Peyer's patch (tissue), 4 donors: ENCODE measurements around the gene FAM50A. TPM values are rescaled to one million over a fixed set of nuclear protein-coding genes. Genes with fewer than 3 reads are reported as not detected.
A peak's percentile ranks its signal among the peaks of the same experiment; 100 is the strongest.

Experiments used
- DNase-seq, 3 donors: peaks; one replicate each; pipeline ENCODE4 v3.0.0-alpha.2; 2017 to 2019
- H3K27ac ChIP-seq, 4 donors: fragments of 200-600 bp; sonication (generic); one replicate each; pipeline ENCODE4 v1.5.1; 2016 to 2019
- H3K27me3 ChIP-seq, 2 donors: fragments of 200-600 bp; sonication (generic); one replicate each; pipeline ENCODE4 v1.5.1; 2019
- H3K36me3 ChIP-seq, 3 donors: fragments of 200-600 bp; sonication (generic); one replicate each; pipeline ENCODE4 v1.5.1; 2016 to 2019
- H3K4me1 ChIP-seq, 4 donors: fragments of 200-600 bp; sonication (generic); one replicate each; pipeline ENCODE4 v1.5.1; 2016 to 2019
- H3K4me3 ChIP-seq, 4 donors: fragments of 200-600 bp; sonication (generic); 1 replicate in 3 of 4; 2 replicates in 1 of 4; pipeline ENCODE4 v1.5.1; 2016 to 2019; ENCODE audit warnings: mild to moderate bottlenecking in 1 of 4
- H3K9me3 ChIP-seq, 4 donors: fragments of 200-600 bp; sonication (generic); one replicate each; pipeline ENCODE4 v1.5.1; 2016 to 2019; ENCODE audit warnings: mild to moderate bottlenecking in 1 of 4
- POLR2A ChIP-seq, 2 donors: fragments of 450-650 bp; IDR thresholded peaks; one replicate each; pipeline ENCODE4 v1.5.1; 2017; ENCODE audit warnings: antibody characterized with exemption in 2 of 2, mild to moderate bottlenecking in 2 of 2, moderate library complexity in 2 of 2
- total RNA-seq, 4 donors: library from RNA; depleted of rRNA; stranded (reverse); fragments of >200 nt; gene quantifications; one replicate each; pipeline ENCODE4 v1.1.0, GENCODE V29; 2016
- TF ChIP-seq, protein P1 (sequence below), 6 experiments: fragments of 450-650 bp in 4 of 6; fragments of 200-600 bp in 2 of 6; sonication (generic) in 1 of 6; IDR thresholded peaks; one replicate each; pipeline ENCODE4 v1.5.1; 2017 to 2019; ENCODE audit warnings: antibody characterized with exemption in 6 of 6, mild to moderate bottlenecking in 3 of 6, moderate library complexity in 1 of 6

The FAM50A gene
- total RNA-seq, 4 donors from 2014 or later: 35.6 to 212 (median 54.6) TPM

DNA sequence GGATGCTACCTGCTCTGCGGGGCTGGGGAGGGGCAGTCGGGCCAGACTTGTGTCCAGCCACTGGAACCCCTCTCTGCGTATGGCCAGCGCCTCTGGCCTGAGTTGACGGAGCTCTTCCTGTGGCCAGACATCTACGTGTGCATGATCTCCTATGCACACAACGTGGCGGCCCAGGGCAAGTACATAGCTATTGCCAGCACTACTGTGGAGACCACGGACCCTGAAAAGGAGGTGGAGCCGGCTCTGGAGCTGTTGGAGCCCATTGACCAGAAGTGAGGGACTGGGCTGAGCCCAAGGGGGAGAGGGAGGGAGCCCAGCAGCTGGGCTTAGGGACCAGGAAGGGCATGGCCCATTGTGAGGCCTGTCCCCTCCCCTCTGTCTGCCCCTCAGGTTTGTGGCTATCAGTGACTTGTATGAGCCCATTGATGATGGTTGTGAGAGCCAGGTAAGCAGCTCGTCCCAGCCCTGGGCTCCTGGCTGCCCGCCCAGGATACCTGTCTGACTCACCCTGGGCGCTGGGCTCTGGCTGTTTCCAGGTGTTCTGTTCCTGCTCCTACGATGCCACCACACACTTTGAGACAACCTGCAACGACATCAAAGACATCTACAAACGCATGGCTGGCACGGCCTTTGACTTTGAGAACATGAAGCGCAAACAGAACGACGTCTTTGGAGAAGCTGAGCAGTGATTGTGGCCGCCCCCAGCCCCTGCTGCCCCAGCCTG lies 1.8 kb upstream of the FAM50A start:
- Histone ChIP-seq H3K36me3 (peaks cover 0 to 20% (median 0%) of the 10 kb centered on the region in 3 donors), H3K9me3 (no peaks in the 10 kb centered on the region), H3K4me1 (peaks cover 0 to 24% (median 3%) of the 10 kb centered on the region in 4 donors), H3K27ac (no peak overlapping the region), H3K4me3 (no peak overlapping the region), H3K27me3 (no peaks in the 10 kb centered on the region)
- TF ChIP-seq POLR2A (IDR thresholded peaks at IDR 0.05): no peak
- TF ChIP-seq, protein P1, sequence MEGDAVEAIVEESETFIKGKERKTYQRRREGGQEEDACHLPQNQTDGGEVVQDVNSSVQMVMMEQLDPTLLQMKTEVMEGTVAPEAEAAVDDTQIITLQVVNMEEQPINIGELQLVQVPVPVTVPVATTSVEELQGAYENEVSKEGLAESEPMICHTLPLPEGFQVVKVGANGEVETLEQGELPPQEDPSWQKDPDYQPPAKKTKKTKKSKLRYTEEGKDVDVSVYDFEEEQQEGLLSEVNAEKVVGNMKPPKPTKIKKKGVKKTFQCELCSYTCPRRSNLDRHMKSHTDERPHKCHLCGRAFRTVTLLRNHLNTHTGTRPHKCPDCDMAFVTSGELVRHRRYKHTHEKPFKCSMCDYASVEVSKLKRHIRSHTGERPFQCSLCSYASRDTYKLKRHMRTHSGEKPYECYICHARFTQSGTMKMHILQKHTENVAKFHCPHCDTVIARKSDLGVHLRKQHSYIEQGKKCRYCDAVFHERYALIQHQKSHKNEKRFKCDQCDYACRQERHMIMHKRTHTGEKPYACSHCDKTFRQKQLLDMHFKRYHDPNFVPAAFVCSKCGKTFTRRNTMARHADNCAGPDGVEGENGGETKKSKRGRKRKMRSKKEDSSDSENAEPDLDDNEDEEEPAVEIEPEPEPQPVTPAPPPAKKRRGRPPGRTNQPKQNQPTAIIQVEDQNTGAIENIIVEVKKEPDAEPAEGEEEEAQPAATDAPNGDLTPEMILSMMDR (IDR thresholded peaks at IDR 0.05): no peak
- no peak for DNase-seq

DNA sequence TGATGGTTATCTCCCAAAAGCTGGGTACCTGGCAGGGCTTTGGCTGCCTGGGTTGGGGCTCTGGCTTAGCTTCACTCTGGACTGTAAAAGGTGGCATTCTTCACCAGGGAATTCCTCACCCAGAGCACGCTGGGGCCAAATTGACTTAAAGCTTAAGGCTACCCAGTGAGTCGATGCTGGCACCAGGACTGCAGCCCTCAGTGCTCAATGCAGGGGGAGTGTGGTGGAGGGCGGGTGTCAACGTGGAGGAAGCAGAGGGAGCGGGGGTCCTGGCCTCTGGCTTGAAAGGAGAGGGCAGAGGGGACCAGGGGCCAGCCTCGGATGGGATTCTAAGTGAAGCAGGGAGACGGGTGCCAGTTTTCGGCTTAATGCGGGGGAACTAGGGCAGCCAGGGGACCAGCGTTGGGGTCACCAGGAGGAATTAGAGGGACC lies 446 bp upstream of the FAM50A start:
- Histone ChIP-seq H3K4me1 (peaks cover 0 to 15% (median 3%) of the 10 kb centered on the region in 4 donors), H3K9me3 (no peaks in the 10 kb centered on the region), H3K27ac (peak overlapping the region; percentile 72 to 87 (median 81)), H3K36me3 (peaks cover 0 to 22% (median 0%) of the 10 kb centered on the region in 3 donors), H3K4me3 (peak overlapping the region; percentile 43 to 80 (median 60)), H3K27me3 (no peaks in the 10 kb centered on the region)
- TF ChIP-seq POLR2A (IDR thresholded peaks at IDR 0.05): no peak
- TF ChIP-seq, protein P1 (IDR thresholded peaks at IDR 0.05): no peak
- no peak for DNase-seq

DNA sequence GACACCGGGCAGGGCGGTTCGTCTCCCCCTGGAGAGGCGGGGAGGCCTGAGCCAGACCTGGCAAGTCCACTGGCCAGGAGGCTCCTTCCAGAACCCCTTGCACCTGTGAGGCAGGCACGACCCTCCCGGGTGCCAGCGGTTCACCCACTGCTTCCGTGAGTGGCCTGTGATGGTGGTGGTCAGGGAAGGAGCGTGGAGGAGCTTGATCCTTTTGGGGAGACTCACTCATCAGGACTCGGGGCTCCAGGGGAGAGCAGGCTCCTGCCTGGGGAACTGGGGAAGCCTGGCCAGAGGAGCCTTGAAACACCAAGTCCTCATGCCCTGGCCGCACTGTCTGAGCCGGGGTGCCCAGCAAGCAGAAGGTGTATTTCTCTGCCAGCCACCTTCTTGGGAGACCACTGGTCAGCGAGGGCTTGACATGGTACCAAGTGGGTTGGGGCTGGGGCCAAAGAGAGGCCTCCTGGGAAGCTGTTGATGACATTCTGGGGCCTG lies 860 bp downstream of the FAM50A start:
- peaks cover 0 to 10% (median 3%) of the 10 kb centered on the region in 4 donors for H3K4me1 ChIP-seq
- H3K9me3 ChIP-seq: no peaks in the 10 kb centered on the region
- peak overlapping the region; percentile 73 to 87 (median 81) for H3K27ac ChIP-seq
- H3K4me3 ChIP-seq: peak overlapping the region; percentile 43 to 80 (median 60)
- H3K36me3 ChIP-seq: peaks cover 0 to 34% (median 0%) of the 10 kb centered on the region in 3 donors
- no peaks in the 10 kb centered on the region for H3K27me3 ChIP-seq
- TF ChIP-seq, protein P1 (IDR thresholded peaks at IDR 0.05): no peak
- TF ChIP-seq POLR2A (IDR thresholded peaks at IDR 0.05): no peak
- no peak for DNase-seq

DNA sequence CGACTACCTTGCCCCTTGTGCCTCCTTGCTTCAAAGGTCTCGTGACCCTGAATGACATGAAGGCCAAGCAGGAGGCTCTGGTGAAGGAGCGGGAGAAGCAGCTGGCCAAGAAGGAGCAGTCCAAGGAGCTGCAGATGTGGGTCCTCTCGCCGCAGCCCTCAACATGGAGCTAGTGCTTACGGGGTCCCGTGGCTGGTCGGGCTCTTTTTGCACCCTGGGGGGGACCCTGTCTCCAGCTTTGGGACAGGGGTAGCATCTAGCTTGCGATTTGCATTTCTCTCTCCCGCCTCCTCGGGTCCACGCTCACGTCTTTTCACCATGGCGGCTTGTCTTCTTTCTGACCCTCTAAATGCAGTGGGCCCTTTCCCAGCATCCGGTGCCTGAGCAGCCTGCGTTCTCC lies 1.8 kb downstream of the FAM50A start:
- H3K27ac ChIP-seq: no peak overlapping the region
- no peaks in the 10 kb centered on the region for H3K27me3 ChIP-seq
- peaks cover 0 to 10% (median 3%) of the 10 kb centered on the region in 4 donors for H3K4me1 ChIP-seq
- no peak for TF ChIP-seq POLR2A (IDR thresholded peaks at IDR 0.05)
- TF ChIP-seq, protein P1 (IDR thresholded peaks at IDR 0.05): no peak
- no peak overlapping the region for H3K4me3 ChIP-seq
- H3K36me3 ChIP-seq: peaks cover 0 to 35% (median 0%) of the 10 kb centered on the region in 3 donors
- no peak for DNase-seq
- no peaks in the 10 kb centered on the region for H3K9me3 ChIP-seq

DNA sequence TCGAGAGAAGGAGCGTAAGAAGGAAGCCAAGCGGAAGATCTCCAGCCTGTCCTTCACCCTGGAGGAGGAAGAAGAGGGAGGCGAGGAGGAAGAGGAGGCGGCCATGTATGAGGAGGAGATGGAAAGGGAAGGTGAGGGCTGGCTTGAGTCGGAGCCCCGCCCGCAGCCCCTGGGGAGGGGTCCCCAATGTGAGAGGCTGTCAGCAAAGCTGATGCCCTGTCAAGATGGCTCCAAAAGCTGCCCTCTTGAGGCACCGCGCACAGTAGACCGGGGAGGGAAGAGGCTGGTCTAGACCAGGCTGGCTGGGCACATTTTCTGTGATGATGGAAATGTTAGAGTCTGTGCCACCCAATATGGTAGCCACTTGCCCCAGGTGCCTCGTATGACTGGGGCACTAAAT lies 2.5 kb downstream of the FAM50A start:
- no peak overlapping the region for H3K27ac ChIP-seq
- H3K27me3 ChIP-seq: no peaks in the 10 kb centered on the region
- H3K4me1 ChIP-seq: peaks cover 0 to 10% (median 3%) of the 10 kb centered on the region in 4 donors
- TF ChIP-seq POLR2A (IDR thresholded peaks at IDR 0.05): no peak
- TF ChIP-seq, protein P1 (IDR thresholded peaks at IDR 0.05): no peak
- no peak overlapping the region for H3K4me3 ChIP-seq
- H3K9me3 ChIP-seq: no peaks in the 10 kb centered on the region
- H3K36me3 ChIP-seq: peaks cover 0 to 35% (median 0%) of the 10 kb centered on the region in 3 donors
- DNase-seq: no peak
